Skeletal muscle cell (primary cell): Measurements from ENCODE around the gene TBC1D2.
A peak's percentile ranks its signal among the peaks of the same experiment; 100 is the strongest.

Source experiments
- DNase-seq: peaks from one replicate; pipeline ENCODE4 v3.0.0-alpha.2; 2010; ENCODE audit warnings: low read depth
- H3K4me3 ChIP-seq: 2 replicates; pipeline ENCODE4 v1.5.1; 2011; ENCODE audit warnings: low read depth, mild to moderate bottlenecking, control low read depth, low read length, moderate library complexity

The TBC1D2 gene

DNA sequence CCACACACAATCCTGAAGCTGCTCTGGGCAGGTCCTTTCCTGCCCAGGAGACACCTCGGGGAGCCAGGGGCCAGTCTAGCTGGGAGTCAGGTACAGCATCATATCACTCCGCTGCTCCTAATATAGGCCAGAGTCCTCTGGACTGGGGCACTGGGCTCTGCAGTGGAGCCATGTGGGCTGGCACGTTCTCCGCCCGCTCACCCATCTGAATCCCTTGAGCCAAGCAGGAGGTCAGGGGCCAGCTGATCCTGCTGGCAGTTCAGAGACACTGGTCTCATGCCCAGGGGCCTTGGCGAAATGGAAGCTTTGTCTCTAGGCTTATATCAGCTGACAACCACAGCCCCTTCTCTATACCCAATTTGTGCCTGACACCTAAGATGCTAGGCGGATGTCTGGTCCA is 53.7 kb downstream of the TBC1D2 start:
- no peak overlapping the region for H3K4me3 ChIP-seq
- DNase-seq = no peak

DNA sequence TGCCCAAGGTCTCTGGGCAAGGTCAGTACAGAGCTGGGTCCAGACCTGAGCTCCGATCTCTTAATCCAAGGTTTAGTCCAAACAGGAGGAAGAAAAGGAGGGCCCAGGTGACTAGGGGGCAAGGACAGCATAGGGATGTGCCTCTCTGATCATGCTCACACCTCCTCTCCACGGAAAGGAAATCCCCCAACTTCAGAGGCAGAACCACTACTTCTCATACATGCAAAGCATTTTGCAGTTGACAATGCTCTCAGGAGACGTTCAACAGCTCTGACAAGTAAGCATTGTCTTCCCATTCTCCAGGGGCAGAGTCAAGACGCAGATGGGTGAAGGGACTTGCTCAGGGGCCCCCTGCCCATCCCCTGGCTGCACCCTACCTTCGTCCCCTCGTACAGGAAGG is 54.3 kb downstream of the TBC1D2 start:
- no peak overlapping the region for H3K4me3 ChIP-seq
- no peak for DNase-seq

DNA sequence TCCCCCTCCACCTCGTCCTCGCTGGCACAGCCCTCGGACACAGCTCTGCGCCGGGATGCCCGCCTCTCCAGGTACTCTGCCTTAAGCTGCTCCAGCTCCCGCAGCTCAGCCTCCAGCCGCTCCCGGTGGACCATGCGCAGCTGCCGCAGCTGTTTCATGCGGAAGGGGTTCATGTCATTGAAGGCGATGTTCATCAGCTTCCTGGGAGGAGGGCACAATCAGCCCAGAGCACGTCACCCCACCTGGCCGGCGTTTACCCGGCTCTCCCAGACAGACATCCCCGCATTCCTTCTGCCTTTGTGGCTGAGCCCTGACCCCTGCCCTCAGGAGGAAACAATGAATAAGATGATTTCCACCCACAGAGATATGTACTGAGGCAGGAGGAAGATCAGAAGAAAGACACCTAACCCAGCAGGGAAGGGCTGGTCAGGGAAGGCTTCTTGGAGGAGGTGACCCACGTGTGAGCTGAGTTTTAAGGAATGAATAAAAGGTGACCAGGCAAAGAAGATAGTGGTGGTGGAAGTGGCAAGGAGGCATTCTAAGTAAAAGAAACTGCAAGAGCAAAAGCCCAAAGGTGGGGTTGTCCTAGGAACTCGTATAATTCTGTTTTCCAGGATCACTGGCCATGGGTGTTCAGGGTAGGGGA is 55.9 kb downstream of the TBC1D2 start:
- DNase-seq = no peak
- H3K4me3 ChIP-seq = no peak overlapping the region

DNA sequence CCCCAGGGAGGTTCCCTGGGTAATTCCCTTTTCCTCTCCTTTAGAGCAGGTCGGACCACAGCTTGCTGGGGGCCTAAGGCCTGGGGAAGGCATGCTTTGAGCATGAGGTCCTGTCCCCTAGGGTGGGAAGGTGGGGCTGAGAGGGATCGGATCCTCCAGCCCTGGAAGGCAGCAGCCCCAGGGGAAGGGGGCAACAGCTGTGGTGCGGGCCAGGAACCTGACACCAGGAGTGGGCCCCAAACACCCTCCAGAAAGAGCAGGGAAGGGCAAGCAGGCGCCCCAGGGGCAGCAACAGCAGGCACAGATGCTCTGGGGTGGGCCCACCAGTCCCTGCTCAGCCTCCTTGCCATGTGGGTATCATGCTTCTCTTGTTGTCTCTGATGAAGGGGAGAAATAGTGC is 59.8 kb downstream of the TBC1D2 start:
- H3K4me3 ChIP-seq = no peak overlapping the region
- no peak for DNase-seq

DNA sequence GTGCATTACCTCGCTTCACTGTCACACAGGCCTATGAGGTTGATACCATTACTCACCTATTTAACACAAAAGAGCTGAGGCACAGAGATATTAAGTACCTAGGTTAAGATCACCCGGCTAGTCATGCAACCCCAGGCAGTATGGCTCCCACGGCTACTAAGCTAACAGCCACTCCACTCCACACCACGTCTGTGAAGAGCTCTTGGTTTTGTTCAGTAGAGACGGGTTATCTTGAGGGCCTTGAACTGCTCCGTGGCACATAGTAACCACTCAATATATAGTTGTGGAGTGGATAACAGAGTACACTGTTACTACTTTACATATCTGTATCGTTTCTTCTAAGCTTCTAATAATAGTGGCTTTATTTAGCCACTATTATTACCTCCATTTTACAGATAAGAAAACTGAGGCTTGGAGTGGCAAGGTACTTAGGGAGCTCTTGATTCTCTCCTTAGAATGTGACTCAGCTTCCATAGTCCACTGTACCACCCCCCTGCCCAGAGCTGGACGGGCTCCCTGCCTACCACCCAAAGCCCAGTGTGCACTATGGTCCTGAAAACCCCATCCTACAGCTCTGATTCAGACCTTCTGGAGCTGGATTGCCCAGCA is 62.0 kb downstream of the TBC1D2 start:
- peak overlapping the region; percentile 72 for H3K4me3 ChIP-seq

DNA sequence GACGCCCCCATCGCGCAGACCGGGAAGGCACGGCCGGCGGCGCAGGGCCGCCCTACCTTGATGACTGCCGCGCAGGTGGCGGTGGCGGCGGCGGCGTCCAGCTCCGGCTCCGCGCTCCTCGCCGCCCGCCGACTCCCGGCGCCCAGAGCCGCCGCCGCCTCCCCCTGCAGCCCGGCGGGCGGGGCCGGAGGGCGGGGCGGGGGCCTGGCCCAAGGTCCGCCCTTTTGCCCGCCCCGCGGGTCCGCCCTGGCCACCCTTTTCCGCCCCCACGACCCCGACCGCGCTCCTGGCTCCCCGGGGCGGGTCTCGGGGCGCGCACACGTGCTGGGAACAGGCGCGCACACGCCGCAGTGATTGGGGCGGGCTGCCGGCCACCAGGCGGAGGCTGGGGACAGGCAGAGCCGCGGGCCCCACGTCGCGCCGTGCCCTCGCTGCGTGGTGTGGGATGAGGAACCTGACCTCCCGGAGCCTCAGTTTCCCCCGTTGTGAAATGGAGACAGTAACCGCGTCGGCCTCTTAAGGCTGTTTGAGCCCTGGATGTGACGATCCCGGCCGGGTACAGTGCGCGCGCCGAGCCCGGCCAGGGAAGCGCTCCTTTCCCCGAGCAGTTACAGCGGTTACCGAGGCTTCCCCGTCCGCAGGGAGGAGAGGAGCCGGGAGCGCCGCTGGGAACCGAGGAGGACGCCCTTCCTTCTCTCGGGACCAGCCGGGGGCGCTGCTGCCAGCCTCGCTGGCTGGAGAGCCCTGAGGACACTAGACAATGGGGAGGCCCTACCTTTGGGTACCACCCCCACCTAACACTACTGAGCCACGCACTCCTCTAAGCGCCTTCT is 62.7 kb downstream of the TBC1D2 start, which contains the start of gene CORO2A:
TSS of gene CORO2A (minus strand) at position 135 of the 833 bp plus-strand sequence. CDS start 34,977 bp downstream, outside the sequence.
- H3K4me3 ChIP-seq = peak within 1 kb of the TSS; percentile 72
- DNase-seq = no peak

More for the DNA sequence above, 62.0 kb downstream of the TBC1D2 start:
- no peak for DNase-seq

DNA sequence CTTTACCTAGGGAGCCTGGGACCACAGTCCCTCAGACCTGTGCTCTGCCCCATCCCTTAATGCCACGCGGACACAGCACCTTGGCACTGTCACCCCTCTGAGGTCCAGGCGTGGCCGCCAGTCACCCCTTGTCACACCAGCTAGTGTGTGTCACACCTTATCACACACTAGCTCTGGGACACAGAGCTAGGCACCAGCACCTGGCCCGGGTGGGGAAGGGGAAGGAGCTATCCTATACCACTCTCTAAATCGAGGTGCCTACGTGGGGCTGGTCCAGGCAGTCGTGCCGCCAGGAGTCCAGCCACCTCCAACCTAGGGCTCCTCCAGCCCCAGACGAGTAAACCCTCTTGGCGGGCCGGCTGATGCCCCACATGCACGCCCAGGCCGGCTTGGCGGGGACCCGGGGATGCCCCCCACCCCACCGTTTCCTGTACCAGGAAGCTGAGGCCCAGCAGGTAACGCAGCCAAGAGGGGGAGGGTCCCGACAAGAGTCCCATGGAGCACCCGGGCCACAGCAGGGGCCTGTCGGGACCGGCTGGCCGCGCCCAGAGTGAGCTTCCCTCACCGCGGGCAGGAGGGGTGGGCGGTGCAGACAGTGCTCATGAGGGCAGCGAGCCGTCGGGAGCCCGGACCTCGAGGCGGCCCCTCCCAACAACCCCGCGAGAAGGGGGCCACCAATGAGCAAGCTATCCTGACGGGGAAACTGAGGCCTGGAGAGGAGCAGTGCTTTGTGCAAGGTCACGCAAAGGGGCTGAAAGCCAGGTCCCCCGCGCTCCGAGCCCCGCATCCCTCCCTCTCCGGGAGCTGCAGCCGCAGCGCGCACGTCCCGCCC is 63.6 kb downstream of the TBC1D2 start:
- no peak for DNase-seq
- peak overlapping the region; percentile 72 for H3K4me3 ChIP-seq

DNA sequence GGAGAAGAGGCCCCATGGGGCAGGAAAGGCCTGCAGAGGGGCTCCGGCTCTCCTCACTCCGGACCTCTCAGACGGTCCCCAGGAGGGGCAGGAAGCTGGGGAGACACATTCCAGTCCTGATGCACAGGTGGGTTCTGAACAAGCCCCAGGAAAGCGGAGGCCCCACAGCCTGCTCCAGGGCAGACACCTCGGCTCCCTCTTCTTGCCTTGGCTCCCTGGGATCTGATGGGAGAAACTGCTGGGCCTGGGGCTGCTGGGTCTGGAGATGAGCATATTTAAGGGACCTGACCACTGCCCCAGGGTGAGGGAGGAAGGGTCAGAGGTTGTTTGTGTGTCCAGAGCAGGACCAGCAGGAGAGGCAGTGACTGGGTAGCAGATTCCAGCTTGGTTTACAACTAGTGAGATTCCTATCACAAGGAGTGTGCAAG is 64.3 kb downstream of the TBC1D2 start:
- no peak for DNase-seq
- no peak overlapping the region for H3K4me3 ChIP-seq

DNA sequence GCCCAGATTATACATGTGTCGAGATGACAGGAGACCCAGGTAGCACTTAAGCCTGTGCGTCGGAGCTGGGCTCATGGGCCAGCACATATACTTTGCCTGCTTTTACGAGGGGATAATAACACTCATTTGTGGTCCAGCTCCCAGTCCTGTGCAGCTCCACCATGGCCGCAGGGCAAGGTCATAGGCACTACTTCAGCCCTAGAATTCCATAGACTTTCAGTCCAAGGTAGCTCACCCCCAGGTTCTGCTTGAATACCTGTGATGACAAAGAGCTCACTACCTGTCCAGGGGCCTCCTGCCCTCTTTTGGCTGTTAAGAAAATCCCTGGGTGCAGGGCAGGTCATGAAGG is 64.7 kb downstream of the TBC1D2 start:
- H3K4me3 ChIP-seq = no peak overlapping the region
- no peak for DNase-seq

DNA sequence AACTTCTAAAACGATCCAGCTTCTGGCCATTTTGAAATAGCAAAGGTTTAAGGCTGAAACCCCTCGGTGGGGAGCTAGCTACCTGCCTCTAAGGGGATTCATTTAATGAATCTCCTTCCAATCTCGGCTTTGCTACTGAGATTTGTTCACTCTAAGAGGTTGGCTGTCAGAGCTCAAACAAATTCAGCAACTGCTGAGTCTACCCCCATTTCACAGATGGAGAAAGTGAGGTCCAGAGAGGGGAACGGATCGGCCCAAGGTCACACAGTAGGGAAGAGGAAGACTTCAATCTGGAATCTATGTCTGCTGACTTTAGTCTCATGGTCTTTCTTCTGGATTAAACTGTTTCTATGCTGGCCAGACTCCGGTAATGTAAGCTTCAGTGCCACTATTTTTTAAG is 66.0 kb downstream of the TBC1D2 start:
- H3K4me3 ChIP-seq = no peak overlapping the region
- DNase-seq = no peak

DNA sequence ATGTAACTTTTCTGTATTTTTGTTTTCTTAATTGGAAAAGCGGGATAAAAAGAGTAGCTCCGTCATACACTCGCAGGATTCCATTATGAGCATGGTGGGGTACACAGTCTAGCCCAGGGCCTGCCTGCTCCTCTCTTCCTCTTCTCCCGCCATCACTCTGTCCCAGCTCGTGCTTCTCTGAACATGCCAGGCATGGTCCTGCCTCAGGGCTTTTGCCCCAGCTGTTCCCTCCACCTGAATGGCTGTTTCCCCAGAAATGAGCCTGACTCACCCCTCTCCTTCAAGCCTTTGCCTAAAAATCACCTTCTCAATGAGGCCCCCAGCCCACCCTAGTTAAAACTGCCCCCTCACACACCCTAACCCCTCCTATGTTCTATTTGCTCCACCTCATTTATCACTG is 67.5 kb downstream of the TBC1D2 start:
- no peak overlapping the region for H3K4me3 ChIP-seq
- DNase-seq = no peak

DNA sequence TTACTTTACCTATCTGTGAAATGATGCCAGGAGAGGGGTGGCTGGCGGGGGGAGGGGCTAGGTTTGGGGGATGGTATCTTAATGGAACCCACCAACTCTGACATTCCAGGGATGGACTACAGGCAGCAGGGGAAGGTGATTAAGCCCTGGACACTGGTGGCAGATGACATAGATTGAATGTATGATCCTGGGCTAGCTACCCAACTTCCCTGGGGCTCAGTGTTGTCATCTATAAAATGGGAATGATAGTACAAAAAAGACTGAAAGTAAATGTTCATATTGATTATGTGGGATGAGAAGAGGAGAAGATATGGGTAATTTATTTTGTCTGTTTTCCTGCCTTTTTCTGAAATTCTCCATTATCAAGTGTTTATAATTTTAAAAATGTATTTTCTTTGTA is 69.2 kb downstream of the TBC1D2 start:
- DNase-seq = no peak

DNA sequence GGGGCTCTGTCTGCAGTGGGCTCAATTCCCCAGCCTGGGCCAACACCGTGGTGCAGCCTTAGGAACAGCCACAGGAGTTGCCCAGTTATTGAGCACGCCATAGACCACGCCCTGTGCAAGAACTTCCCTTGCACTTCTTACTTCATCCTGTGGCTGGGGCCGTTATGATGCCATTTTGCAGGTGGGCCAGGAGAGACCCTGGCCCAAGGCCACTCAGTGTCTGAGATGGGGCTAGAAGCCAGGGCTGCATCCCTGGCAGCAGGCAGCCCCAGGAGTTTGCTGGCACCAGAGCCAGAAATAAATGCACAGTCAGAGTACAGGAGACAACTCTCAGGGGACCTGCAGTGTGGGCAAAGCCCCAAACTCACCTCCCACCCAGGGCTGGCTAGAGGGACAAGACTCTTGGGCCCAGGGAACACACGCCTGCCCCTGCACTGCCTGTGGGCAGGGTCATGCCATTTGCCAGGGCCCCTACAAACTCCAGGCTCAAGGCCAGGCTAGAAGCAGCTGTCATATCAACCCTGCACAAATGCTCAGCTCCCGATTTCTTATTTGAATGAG is 69.8 kb downstream of the TBC1D2 start:
- no peak overlapping the region for H3K4me3 ChIP-seq
- DNase-seq = no peak

More for the DNA sequence above, 69.2 kb downstream of the TBC1D2 start:
- H3K4me3 ChIP-seq = no peak overlapping the region

DNA sequence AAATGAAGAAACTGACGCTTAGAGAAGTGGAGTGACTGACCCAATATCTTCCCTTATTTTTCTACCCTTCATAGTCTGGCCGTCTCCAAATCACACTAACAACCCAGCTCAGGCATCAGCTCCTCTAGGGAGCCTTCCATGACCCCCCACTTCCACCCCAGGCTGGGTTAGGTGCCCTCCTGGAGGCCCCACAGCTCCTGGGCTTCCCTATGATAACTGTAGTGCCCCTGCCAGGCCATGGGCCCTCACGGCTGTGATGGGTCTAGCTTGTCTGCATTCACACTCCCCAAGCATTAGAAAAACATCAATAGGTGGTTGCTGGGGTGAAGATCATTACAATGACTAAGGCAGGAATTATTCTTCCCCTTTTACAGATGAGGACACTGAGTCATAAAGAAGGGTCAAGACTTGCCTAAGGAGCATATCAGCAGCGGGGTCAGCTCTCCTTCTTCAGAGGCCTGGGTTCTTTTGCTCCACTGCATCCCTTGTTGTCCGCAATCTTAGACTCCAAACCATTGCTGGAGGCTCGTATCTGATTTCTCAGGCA is 70.4 kb downstream of the TBC1D2 start:
- no peak overlapping the region for H3K4me3 ChIP-seq
- no peak for DNase-seq

DNA sequence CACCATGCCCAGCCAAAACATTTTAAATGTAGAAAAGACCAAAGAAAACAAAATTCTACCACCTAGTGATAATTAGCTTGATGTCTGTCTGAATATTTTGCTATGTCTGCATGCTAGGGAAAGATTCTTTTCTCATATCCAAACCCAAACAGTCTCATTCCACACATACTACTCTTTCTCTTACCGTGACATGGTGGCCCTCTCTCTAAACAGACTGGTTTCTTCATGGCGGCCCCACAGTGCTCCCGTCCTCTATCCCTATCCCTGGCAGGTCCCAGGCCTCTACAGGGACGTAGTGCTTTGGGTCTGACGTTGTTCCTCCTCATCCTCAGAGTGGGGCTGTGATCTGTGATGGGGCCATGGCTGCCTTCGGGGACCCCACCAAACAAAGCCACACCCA is 71.1 kb downstream of the TBC1D2 start:
- no peak for DNase-seq
- H3K4me3 ChIP-seq = no peak overlapping the region

DNA sequence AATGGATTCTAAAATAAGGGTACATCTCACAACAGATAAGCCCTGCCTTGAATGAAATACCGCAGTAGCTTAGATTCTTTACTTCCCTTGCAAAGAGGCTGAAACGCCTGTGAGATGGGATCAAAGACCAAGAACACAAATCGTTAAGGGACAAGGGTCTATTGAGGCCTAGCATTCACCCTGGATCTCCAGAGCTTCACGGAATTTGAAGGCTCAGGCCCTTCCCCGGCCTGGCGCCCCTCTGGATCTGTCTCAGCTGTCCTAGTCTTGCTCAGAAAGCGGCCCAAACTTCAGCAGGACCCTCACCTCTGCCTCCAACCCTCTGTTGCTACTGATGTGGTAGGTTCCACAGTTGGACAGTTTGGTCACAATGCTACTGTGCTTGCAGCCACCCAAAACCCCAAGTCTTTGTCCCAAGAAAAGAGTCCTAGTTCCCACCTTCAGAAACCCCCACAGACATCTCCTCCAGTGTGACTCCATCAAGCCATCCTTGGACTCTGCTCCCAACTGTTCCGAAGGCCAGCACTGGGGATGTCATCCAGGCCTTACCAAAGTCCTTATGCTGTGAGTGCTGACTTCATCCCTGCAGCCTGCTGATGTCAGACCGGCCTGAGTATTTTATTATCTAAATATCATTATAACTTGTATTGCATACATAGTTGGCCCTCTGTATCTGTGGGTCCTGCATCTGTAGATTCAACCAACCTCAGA is 72.4 kb downstream of the TBC1D2 start:
- no peak for DNase-seq
- no peak overlapping the region for H3K4me3 ChIP-seq

DNA sequence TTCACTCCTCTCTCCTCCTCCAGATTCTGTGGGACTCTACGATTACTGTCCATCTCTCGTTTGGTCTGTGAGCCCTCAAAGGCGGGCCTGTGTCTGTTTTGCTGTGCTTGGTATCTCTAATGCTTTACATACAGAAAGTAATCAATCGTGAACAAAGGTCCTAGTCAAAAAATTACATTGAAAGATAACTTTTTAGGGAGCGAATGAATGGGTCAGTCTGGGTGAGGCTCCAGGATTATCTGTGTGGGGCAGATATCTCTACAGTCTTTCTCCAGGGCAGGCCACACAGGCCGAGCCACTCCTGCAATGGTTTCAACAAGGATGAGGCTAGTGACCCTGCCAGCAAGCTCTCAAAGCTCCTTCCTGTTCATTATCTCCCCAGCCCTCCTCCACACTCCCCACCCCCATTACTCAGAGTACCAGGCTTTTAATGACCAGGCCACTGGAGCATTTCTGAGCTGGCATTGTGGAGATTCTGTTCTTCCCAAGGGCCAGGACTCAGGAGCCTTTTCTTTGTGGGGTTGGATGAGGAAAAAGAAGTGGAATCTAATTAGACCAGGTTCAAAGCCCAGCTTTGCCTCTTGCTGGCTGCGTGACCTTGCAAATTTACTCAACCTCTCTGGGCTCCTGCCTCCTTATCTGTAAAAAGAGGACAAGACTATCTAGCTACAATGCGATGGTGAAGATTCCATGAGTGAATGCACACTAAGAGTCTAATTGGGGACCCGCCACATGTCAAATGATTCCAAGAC is 73.2 kb downstream of the TBC1D2 start:
- DNase-seq = no peak
- no peak overlapping the region for H3K4me3 ChIP-seq

DNA sequence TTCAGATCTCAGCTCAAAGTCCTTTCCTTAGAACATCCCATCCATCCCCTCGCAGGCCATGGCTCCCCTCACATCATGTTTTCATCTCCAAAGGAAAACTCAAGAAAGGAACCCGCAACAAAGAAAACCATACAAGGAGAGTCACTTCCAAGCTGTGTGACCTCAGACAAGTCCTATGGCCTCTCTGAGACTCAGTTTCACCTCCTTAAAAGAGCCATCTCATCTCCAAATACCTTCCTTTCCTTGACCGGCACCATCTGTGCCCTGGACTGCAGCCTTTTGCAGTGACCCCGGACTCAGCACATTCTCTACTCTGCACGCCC is 73.7 kb downstream of the TBC1D2 start:
- no peak for DNase-seq
- H3K4me3 ChIP-seq = no peak overlapping the region
